NB4 (cell line): Measurements from ENCODE around the gene DIP2C.

Experiments
- CTCF ChIP-seq: IDR thresholded peaks from one replicate; pipeline ENCODE4 v1.5.1; 2012; ENCODE audit warnings: low read depth, low read length
- POLR2A ChIP-seq: IDR thresholded peaks from 2 replicates; pipeline ENCODE4 v1.6.1; 2011; ENCODE audit warnings: mild to moderate bottlenecking; ENCODE audit not compliant: insufficient read length; ENCODE audit errors: extremely low read depth

- TF ChIP-seq CTCF (no peak), POLR2A (no peak)
These were observed 148.4 kb downstream of the DIP2C start for GRCh38 chr10:541041-541440.
